Right lobe of liver (tissue), 4 donors: ENCODE results near the gene KCNIP1.

Experiments used
- CTCF ChIP-seq, 4 donors: fragments of 200-600 bp in 3 of 4; fragments of 450-650 bp in 1 of 4; IDR thresholded peaks; one replicate each; pipeline versions ENCODE4 v1.5.1 to v1.8.0; 2016 to 2022; ENCODE audit warnings: antibody characterized with exemption in 4 of 4, mild to moderate bottlenecking in 2 of 4
- POLR2A ChIP-seq: fragments of 450-650 bp; IDR thresholded peaks from one replicate; pipeline ENCODE4 v1.6.1; 2017; ENCODE audit warnings: antibody characterized with exemption, mild to moderate bottlenecking
- donor health status: DM: no; HTN: no; CAD: no.
- donor health status: DM: no; HTN: no; CAD: no.
- donor health status: DM: no; HTN: yes; CAD: no.

DNA sequence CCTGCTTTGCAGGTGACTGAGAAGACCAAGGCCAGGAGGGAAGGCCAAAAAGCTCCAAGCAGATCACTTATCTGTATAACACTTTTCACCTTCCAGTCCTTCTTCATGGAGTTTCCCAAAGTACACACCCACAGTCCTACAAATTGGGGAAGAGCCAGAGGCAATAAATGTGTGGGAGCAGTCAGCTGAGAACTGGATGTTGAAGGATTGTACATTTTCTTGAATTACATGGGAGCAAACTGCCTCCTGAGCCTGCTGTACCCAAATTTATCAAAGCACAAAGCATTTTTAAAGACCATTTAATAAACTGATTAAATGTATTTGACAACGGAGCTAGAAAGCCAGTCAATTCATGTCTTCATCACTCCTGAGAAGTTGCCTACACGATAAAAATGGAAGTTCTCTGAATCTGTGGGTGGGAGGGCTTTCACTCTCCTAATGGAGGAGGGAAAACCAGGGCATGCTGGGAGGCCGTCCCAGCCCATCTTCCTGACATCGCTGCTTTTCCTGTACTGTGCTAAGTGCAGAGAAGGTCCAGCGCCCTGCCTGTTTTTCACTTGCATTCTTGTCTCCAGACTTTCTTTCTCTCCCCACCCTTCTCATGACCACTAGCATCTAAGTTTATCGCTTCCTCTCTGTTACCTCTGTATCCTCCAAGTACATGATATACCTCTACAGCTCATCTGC lies 79.0 kb downstream of the KCNIP1 start:
- no peak for TF ChIP-seq CTCF (IDR thresholded peaks at IDR 0.05)
- TF ChIP-seq POLR2A = no peak
